PC-3 (cell line): Measurements from ENCODE around the gene RNASEH2B.

Source experiments
- CTCF ChIP-seq: fragments of 300-600 bp; sonication (generic); conservative IDR thresholded peaks from 2 replicates; pipeline ENCODE4 v1.5.1; 2017; ENCODE audit warnings: antibody characterized with exemption, low read depth, mild to moderate bottlenecking, low read length
- EZH2phosphoT487 ChIP-seq: fragments of 300-600 bp; sonication (generic); IDR thresholded peaks from 2 replicates; pipeline ENCODE4 v1.6.1; 2018; ENCODE audit warnings: mild to moderate bottlenecking, antibody characterized with exemption, low read length, borderline replicate concordance

- no peak for TF ChIP-seq CTCF
- TF ChIP-seq EZH2phosphoT487, result no peak
Observed at GRCh38 chr13:50979187-50979586, 69.6 kb downstream of the RNASEH2B start.
